IMR-90 (cell line): ENCODE results near the gene NR6A1. TPM values are rescaled to one million over a fixed set of nuclear protein-coding genes. Genes with fewer than 3 reads are reported as not detected.

Experiments
- ATAC-seq: fragments of 200-7000 bp; cut with Tn5 transposase; 2 replicates; pipeline ENCODE4 v1.9.1; 2020; ENCODE audit warnings: low read depth, mild to moderate bottlenecking, moderate library complexity
- BruUV-seq: library from RNA; stranded (reverse); fragments of 400-500 nt; replicated peaks from 2 replicates; lab custom pipeline; 2021; lab: Mats Ljungman, UMichigan
- CTCF ChIA-PET: fragments of 300-600 bp; formaldehyde crosslinking; extraction: SDS; loops from one replicate; lab custom pipeline; 2021; ENCODE audit warnings: antibody characterized with exemption; lab: Yijun Ruan, JAX
- POLR2A ChIA-PET: fragments of 300-600 bp; sonication (Branson Sonifier 250); formaldehyde crosslinking; loops from one replicate; lab custom pipeline; 2022; ENCODE audit warnings: antibody characterized with exemption; ENCODE audit not compliant: unreplicated experiment; lab: Charles Lee
- DNase-seq: peaks from one replicate; pipeline ENCODE4 v3.0.0; 2013
- H2AFZ ChIP-seq: replicated peaks from 2 replicates; pipeline ENCODE3; 2013; ENCODE audit warnings: low read length, mild to moderate bottlenecking; ENCODE audit not compliant: poor library complexity
- H2AK5ac ChIP-seq: 2 replicates; pipeline ENCODE4 v1.6.1; 2013; ENCODE audit warnings: low read depth, low read length, inconsistent platforms
- H2AK9ac ChIP-seq: replicated peaks from 2 replicates; pipeline ENCODE3; 2013; ENCODE audit warnings: mild to moderate bottlenecking, low read depth, low read length, moderate library complexity; ENCODE audit not compliant: poor library complexity
- H2BK120ac ChIP-seq: 2 replicates; pipeline ENCODE4 v1.6.1; 2013; ENCODE audit warnings: low read depth, low read length, inconsistent platforms
- H2BK15ac ChIP-seq: 3 replicates; pipeline ENCODE4 v1.6.1; 2013; ENCODE audit warnings: low read depth, low read length, inconsistent platforms
- H2BK20ac ChIP-seq: 2 replicates; pipeline ENCODE4 v1.6.1; 2013; ENCODE audit warnings: low read depth, mild to moderate bottlenecking, inconsistent platforms, low read length, moderate library complexity
- H2BK5ac ChIP-seq: 2 replicates; pipeline ENCODE4 v1.6.1; 2013; ENCODE audit warnings: mild to moderate bottlenecking, low read depth, low read length, inconsistent platforms; ENCODE audit not compliant: poor library complexity, severe bottlenecking
- H3K14ac ChIP-seq: replicated peaks from 2 replicates; pipeline ENCODE4 v1.6.1; 2013; ENCODE audit warnings: low read depth, low read length, inconsistent platforms
- H3K18ac ChIP-seq: 2 replicates; pipeline ENCODE4 v1.6.1; 2013; ENCODE audit warnings: low read depth, low read length, control low read depth
- H3K23ac ChIP-seq: 2 replicates; pipeline ENCODE4 v1.6.1; 2013; ENCODE audit warnings: low read depth, low read length, inconsistent platforms
- H3K27ac ChIP-seq: 2 replicates; pipeline ENCODE4 v1.5.1; 2013; ENCODE audit warnings: mild to moderate bottlenecking, control low read depth, low read length; ENCODE audit not compliant: insufficient read depth
- H3K27me3 ChIP-seq: 2 replicates; pipeline ENCODE4 v1.6.1; 2013; ENCODE audit warnings: low read length; ENCODE audit not compliant: control insufficient read depth, insufficient read depth
- H3K36me3 ChIP-seq: 2 replicates; pipeline ENCODE4 v1.6.1; 2013; ENCODE audit warnings: low read length, mixed read lengths; ENCODE audit not compliant: control insufficient read depth, insufficient read depth
- H3K4ac ChIP-seq: 2 replicates; pipeline ENCODE4 v1.6.1; 2013; ENCODE audit warnings: low read depth, low read length, inconsistent platforms
- H3K4me1 ChIP-seq: 2 replicates; pipeline ENCODE4 v1.6.1; 2013; ENCODE audit warnings: low read length, mixed read lengths; ENCODE audit not compliant: control insufficient read depth, insufficient read depth
- H3K4me2 ChIP-seq: 2 replicates; pipeline ENCODE4 v1.6.1; 2013; ENCODE audit warnings: low read depth, mild to moderate bottlenecking, control low read depth, low read length, moderate library complexity
- H3K4me3 ChIP-seq: 2 replicates; pipeline ENCODE4 v1.5.1; 2013; ENCODE audit warnings: low read depth, mild to moderate bottlenecking, control low read depth, low read length, moderate library complexity; ENCODE audit not compliant: insufficient read depth
- H3K56ac ChIP-seq: 2 replicates; pipeline ENCODE4 v1.6.1; 2013; ENCODE audit warnings: low read length, inconsistent platforms; ENCODE audit not compliant: insufficient read depth; ENCODE audit errors: extremely low read depth
- H3K79me1 ChIP-seq, 2 experiments: 2 replicates each; pipeline ENCODE4 v1.6.1; 2013; ENCODE audit warnings: low read length in 2 of 2, inconsistent platforms in 1 of 2, low read depth in 1 of 2
- H3K9ac ChIP-seq: 2 replicates; pipeline ENCODE4 v1.6.1; 2013; ENCODE audit warnings: low read depth, low read length, control low read depth
- H3K9me1 ChIP-seq: 2 replicates; pipeline ENCODE4 v1.6.1; 2013; ENCODE audit warnings: low read length, inconsistent platforms; ENCODE audit not compliant: insufficient read depth
- H3K9me3 ChIP-seq: 2 replicates; pipeline ENCODE4 v1.6.1; 2013; ENCODE audit warnings: low read length; ENCODE audit not compliant: control insufficient read depth, insufficient read depth
- H4K20me1 ChIP-seq: 2 replicates; pipeline ENCODE4 v1.6.1; 2013; ENCODE audit warnings: low read length, inconsistent platforms; ENCODE audit not compliant: insufficient read depth
- H4K5ac ChIP-seq: 2 replicates; pipeline ENCODE4 v1.6.1; 2013; ENCODE audit warnings: mild to moderate bottlenecking, low read depth, low read length, control low read depth
- H4K8ac ChIP-seq, 2 experiments: 2 replicates each; pipeline ENCODE4 v1.6.1; 2013; ENCODE audit warnings: low read depth in 2 of 2, low read length in 2 of 2, control low read depth in 1 of 2, inconsistent platforms in 1 of 2
- H4K91ac ChIP-seq: 2 replicates; pipeline ENCODE4 v1.6.1; 2013; ENCODE audit warnings: low read depth, low read length, inconsistent platforms; ENCODE audit not compliant: insufficient read depth
- CHD1 ChIP-seq: IDR thresholded peaks from 2 replicates; pipeline ENCODE4 v1.6.1; 2012; ENCODE audit warnings: low read depth, low read length, improper control_type of control experiment
- MAFK ChIP-seq: IDR thresholded peaks from 2 replicates; pipeline ENCODE4 v1.6.1; 2012; ENCODE audit warnings: low read depth, low read length, improper control_type of control experiment
- MAZ ChIP-seq: IDR thresholded peaks from 2 replicates; pipeline ENCODE4 v1.6.1; 2012; ENCODE audit warnings: low read depth, mild to moderate bottlenecking, low read length, improper control_type of control experiment, moderate library complexity, borderline replicate concordance
- MXI1 ChIP-seq: IDR thresholded peaks from 2 replicates; pipeline ENCODE4 v1.6.1; 2012; ENCODE audit warnings: low read depth, mild to moderate bottlenecking, low read length, moderate library complexity, borderline replicate concordance
- NFE2L2 ChIP-seq: fragments of 150-350 bp; IDR thresholded peaks from 2 replicates; pipeline ENCODE4 v1.6.1; 2016; ENCODE audit warnings: low read depth, mild to moderate bottlenecking, low read length
- RFX5 ChIP-seq: IDR thresholded peaks from 2 replicates; pipeline ENCODE4 v1.8.0; 2012; ENCODE audit warnings: low read depth, mild to moderate bottlenecking, low read length, moderate library complexity
- WGBS, 2 experiments: methylation state at CpG; one replicate each; pipeline versions ENCODE4 v1.1.5 to v1.1.7; 2013; ENCODE audit warnings: missing lambda C conversion rate in 2 of 2; ENCODE audit not compliant: insufficient read length in 1 of 2; ENCODE audit errors: extremely low coverage in 2 of 2; 5-methylcytosine and 5-hydroxymethylcytosine counted together
- dilution Hi-C: fragments of 300-500 bp; cut with HindIII; formaldehyde crosslinking; loops from one replicate; pipeline ENCODE4 v1.14.3; 2018; ENCODE audit warnings: low sequenced_read_pairs; ENCODE audit not compliant: unreplicated experiment
- in situ Hi-C: fragments of 300-500 bp; cut with MboI; formaldehyde crosslinking; loops from 3 replicates; pipeline ENCODE4 v1.14.3; 2019; ENCODE audit warnings: low sequenced_read_pairs, inconsistent platforms, mixed read lengths
- intact Hi-C: fragments of 100-400 bp; cut with micrococcal nuclease; formaldehyde crosslinking; loops from 2 replicates; pipeline ENCODE4 v1.10.0; 2022
- polyA plus RNA-seq, 3 experiments: library from polyadenylated mRNA; depleted of rRNA; stranded (reverse); fragments of >200 nt; gene quantifications; 2 replicates each; pipeline ENCODE4 v1.2.3, GENCODE V29; 2012; ENCODE audit warnings: low replicate concordance in 1 of 3
- total RNA-seq: library from RNA; depleted of rRNA; stranded (reverse); fragments of >200 nt; gene quantifications from 2 replicates; pipeline ENCODE4 v1.2.3, GENCODE V29; 2012
- TF ChIP-seq, protein P1 (sequence below): fragments of 150-350 bp; IDR thresholded peaks from 2 replicates; pipeline ENCODE4 v1.6.1; 2017; ENCODE audit warnings: mild to moderate bottlenecking, antibody characterized with exemption, low read length, low read depth

NR6A1 gene
- total and polyA plus RNA-seq, 2 of the 4 experiments (the other 2 are of a cell fraction): 0.14 to 0.36 TPM

DNA sequence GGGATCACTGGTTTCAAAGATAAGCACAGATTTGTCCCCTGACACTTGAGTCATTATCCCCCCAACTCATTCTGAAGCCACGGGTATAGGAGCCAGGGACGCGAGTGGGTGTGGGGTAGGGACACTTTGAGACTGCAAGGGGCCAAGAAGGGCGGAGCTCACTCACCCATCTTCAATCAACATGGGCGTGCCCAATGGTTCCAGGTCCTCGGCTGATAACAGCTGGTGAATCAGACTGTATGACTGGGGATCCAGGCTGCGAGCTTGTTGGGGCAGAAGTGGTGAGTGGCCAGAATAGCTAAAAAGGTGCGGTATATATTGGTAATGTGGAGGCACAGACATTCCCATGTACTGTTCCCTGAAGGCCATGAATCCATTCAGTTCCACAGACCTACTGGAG is 233.2 kb downstream of the NR6A1 start:
- Histone ChIP-seq H3K4ac (no peak overlapping the region), H3K27ac (no peak overlapping the region), H2BK120ac (no peak overlapping the region), H2BK5ac (no peak overlapping the region), H4K20me1 (no peaks in the 10 kb centered on the region), H3K4me1 (no peaks in the 10 kb centered on the region), H3K9ac (no peak overlapping the region), H3K36me3 (no peaks in the 10 kb centered on the region), H3K79me1 (no peaks in the 10 kb centered on the region), H3K4me3 (no peak overlapping the region), H2BK15ac (no peak overlapping the region), H4K5ac (no peak overlapping the region), H2AK9ac (no peak overlapping the region), H3K27me3 (peaks cover 10% of the 10 kb centered on the region), H3K9me1 (no peaks in the 10 kb centered on the region), H3K18ac (no peak overlapping the region), H4K91ac (no peak overlapping the region), H4K8ac (no peak overlapping the region), H3K14ac (no peak overlapping the region), H2AK5ac (no peak overlapping the region), H3K4me2 (no peak overlapping the region), H3K9me3 (no peaks in the 10 kb centered on the region), H2BK20ac (no peak overlapping the region), H3K23ac (no peak overlapping the region), H3K56ac (no peak overlapping the region), H2AFZ (no peak overlapping the region)
- intact Hi-C loops (loop anchor here (5.0 kb wide), 1 partner anchor 411 kb away; no protein-coding TSS in a partner anchor), in situ Hi-C loops (no loop called here), dilution Hi-C loops (no loop called here)
- POLR2A ChIA-PET: no interaction called here
- WGBS, 2 experiments: no CpG with 5 or more reads among the region's 8 CpGs
- no TSS peak for BruUV-seq
- DNase-seq: no peak
- CTCF ChIA-PET: interaction anchor here (1.0 to 2.0 kb wide), 5 partner anchors 13 to 145 kb away, joined by 3 to 25 read pairs (median 4); no protein-coding TSS in a partner anchor
- no peak for TF ChIP-seq NFE2L2
- TF ChIP-seq RFX5: no peak
- TF ChIP-seq MXI1: no peak
- TF ChIP-seq, protein P1, sequence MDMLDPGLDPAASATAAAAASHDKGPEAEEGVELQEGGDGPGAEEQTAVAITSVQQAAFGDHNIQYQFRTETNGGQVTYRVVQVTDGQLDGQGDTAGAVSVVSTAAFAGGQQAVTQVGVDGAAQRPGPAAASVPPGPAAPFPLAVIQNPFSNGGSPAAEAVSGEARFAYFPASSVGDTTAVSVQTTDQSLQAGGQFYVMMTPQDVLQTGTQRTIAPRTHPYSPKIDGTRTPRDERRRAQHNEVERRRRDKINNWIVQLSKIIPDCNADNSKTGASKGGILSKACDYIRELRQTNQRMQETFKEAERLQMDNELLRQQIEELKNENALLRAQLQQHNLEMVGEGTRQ: no peak
- no peak for TF ChIP-seq MAFK
- TF ChIP-seq MAZ: no peak
- no peak for TF ChIP-seq CHD1
- ATAC-seq: no peak
